Spleen (tissue), 11 donors: ENCODE results near the gene CTRL. TPM values are rescaled to one million over a fixed set of nuclear protein-coding genes. Genes with fewer than 3 reads are reported as not detected.
A peak's percentile ranks its signal among the peaks of the same experiment; 100 is the strongest.

Source experiments
- DNase-seq: peaks from one replicate; pipeline ENCODE4 v3.0.0-alpha.2; 2020
- H3K27ac ChIP-seq, 8 donors: fragments of 200-600 bp; sonication (generic) in 7 of 8; 1 replicate in 4 of 8; 2 replicates in 4 of 8; pipeline versions ENCODE4 v1.5.0 to v1.8.0; 2016 to 2021; ENCODE audit warnings: inconsistent platforms in 4 of 8, mild to moderate bottlenecking in 4 of 8, moderate library complexity in 1 of 8
- H3K27me3 ChIP-seq, 7 donors: fragments of 200-600 bp; sonication (generic) in 6 of 7; replicated peaks in 1 of 7; 1 replicate in 4 of 7; 2 replicates in 3 of 7; pipeline versions ENCODE4 v1.5.0 to v1.8.0; 2016 to 2021; ENCODE audit warnings: inconsistent platforms in 3 of 7, mild to moderate bottlenecking in 1 of 7
- H3K36me3 ChIP-seq, 6 donors: fragments of 200-600 bp; sonication (generic) in 5 of 6; 1 replicate in 4 of 6; 2 replicates in 2 of 6; pipeline versions ENCODE4 v1.5.0 to v1.8.0; 2016 to 2021; ENCODE audit warnings: inconsistent platforms in 2 of 6
- H3K4me1 ChIP-seq, 6 donors: fragments of 200-600 bp; sonication (generic) in 5 of 6; 1 replicate in 3 of 6; 2 replicates in 3 of 6; pipeline versions ENCODE4 v1.5.0 to v1.8.0; 2016 to 2021; ENCODE audit warnings: inconsistent platforms in 3 of 6
- H3K4me3 ChIP-seq, 8 donors: fragments of 200-600 bp; sonication (generic) in 7 of 8; 1 replicate in 4 of 8; 2 replicates in 4 of 8; pipeline versions ENCODE4 v1.5.0 to v1.8.0; 2016 to 2021; ENCODE audit warnings: inconsistent platforms in 4 of 8, mild to moderate bottlenecking in 4 of 8, moderate library complexity in 2 of 8
- H3K9me3 ChIP-seq, 8 donors: fragments of 200-600 bp; sonication (generic) in 7 of 8; 1 replicate in 4 of 8; 2 replicates in 4 of 8; pipeline versions ENCODE4 v1.5.0 to v1.8.0; 2016 to 2021; ENCODE audit warnings: inconsistent platforms in 4 of 8
- POLR2A ChIP-seq, 3 donors: fragments of 450-650 bp; IDR thresholded peaks; one replicate each; pipeline ENCODE4 v1.5.1; 2017; ENCODE audit warnings: antibody characterized with exemption in 3 of 3, mild to moderate bottlenecking in 1 of 3
- POLR2AphosphoS5 ChIP-seq, 3 donors: sonication (generic); formaldehyde crosslinking; IDR thresholded peaks; one replicate each; pipeline ENCODE4 v1.5.1; 2017; ENCODE audit warnings: antibody characterized with exemption in 3 of 3
- WGBS, 5 donors: extraction: QIAGEN DNeasy Blood & Tissue Kit in 3 of 5; methylation state at CpG; one replicate each; pipeline versions ENCODE4 v1.1.5 to v1.1.7; 2013 to 2018; 5-methylcytosine and 5-hydroxymethylcytosine counted together
- intact Hi-C: fragments of 100-400 bp; cut with DNase I; formaldehyde crosslinking; loops from one replicate; pipeline ENCODE4 v1.15.0; 2023; ENCODE audit warnings: low total_unique reads
- polyA plus RNA-seq, 3 donors: library from polyadenylated mRNA; stranded (reverse); fragments of 200-250 nt; gene quantifications; one replicate each; pipeline ENCODE4 v1.2.1, GENCODE V29; 2013
- total RNA-seq, 7 donors: library from RNA; depleted of rRNA in 3 of 7; stranded (reverse); fragments of >200 nt in 3 of 7; fragmentation: NEBNext Ultra II Directional in 4 of 7; extraction: Animal tissue kit (Norgen Biotek cat#: 25700) in 4 of 7; gene quantifications; one replicate each; pipeline versions ENCODE4 v1.1.0 to v1.2.1, GENCODE V29; 2016 to 2021
- TF ChIP-seq, protein P1 (sequence below), 11 experiments: fragments of 200-600 bp in 7 of 11; fragments of 450-650 bp in 4 of 11; sonication (generic) in 4 of 11; IDR thresholded peaks in 8 of 11; conservative IDR thresholded peaks in 3 of 11; 1 replicate in 7 of 11; 2 replicates in 4 of 11; pipeline versions ENCODE4 v1.4.0 to v1.8.0; 2016 to 2021; ENCODE audit warnings: antibody characterized with exemption in 11 of 11, inconsistent platforms in 4 of 11, mild to moderate bottlenecking in 1 of 11
- donor health status: healthy with polysubstance abuse.
- donor health status: DM: no; HTN: no; CAD: no; lungs with moderate emphysema.
- donor health status: DM: no; HTN: no; CAD: no.
- donor health status: Bipolar disorder and iron deficiency.
- donor health status: healthy.
- donor health status: DM: no; HTN: no; CAD: no.
- donor health status: DM: yes; HTN: yes; CAD: no.

The CTRL gene
- total and polyA plus RNA-seq, 10 donors: 2.0 to 10.3 (median 4.7) TPM

DNA sequence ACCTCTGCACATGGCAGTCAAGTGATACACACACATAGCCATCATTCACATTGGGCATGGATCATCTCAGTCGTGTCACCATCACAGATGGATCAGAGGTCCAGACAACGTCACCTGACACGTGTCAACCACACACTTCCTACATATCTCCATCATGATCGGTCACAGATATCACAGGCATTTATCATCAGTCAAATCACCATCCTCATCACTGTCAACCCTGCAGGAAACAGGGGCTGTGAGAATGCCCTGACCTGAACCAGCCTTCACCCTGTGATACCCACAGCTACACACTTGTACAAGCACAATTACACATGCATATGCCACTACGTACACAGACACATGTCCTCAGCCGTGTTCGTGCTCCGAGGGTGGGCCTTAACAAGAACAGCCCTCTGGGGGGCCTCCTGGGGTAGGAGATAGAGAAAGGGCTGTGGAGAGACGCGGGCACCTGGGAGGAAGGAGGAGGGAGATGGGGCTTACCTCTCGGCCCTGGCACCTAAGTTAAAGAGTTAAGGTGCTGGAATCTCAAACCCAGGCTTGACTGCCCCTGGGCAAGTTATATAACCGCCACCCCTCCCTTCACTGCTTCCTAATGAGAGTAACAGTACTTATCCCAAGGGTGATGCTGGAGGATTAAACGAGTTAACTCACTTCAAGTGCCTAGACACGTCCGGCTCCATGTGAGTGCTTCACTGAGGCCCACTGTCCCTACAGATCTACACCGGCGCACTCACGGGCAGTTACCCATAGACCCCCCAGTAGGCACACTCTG, 35.7 kb upstream of the CTRL start:
- Histone ChIP-seq H3K27me3 (no peaks in the 10 kb centered on the region), H3K4me1 (peaks cover 32 to 69% (median 47%) of the 10 kb centered on the region in 6 donors), H3K36me3 (peaks cover 0 to 13% (median 7%) of the 10 kb centered on the region in 6 donors), H3K4me3 (peak overlapping the region; percentile 66 to 96 (median 84)), H3K27ac (peak overlapping the region; percentile 84 to 92 (median 88)), H3K9me3 (no peaks in the 10 kb centered on the region)
- peak; percentile 67 for DNase-seq
- TF ChIP-seq POLR2A (IDR thresholded peaks at IDR 0.05) (no peak), POLR2AphosphoS5 (IDR thresholded peaks at IDR 0.05) (no peak)
- TF ChIP-seq, protein P1, sequence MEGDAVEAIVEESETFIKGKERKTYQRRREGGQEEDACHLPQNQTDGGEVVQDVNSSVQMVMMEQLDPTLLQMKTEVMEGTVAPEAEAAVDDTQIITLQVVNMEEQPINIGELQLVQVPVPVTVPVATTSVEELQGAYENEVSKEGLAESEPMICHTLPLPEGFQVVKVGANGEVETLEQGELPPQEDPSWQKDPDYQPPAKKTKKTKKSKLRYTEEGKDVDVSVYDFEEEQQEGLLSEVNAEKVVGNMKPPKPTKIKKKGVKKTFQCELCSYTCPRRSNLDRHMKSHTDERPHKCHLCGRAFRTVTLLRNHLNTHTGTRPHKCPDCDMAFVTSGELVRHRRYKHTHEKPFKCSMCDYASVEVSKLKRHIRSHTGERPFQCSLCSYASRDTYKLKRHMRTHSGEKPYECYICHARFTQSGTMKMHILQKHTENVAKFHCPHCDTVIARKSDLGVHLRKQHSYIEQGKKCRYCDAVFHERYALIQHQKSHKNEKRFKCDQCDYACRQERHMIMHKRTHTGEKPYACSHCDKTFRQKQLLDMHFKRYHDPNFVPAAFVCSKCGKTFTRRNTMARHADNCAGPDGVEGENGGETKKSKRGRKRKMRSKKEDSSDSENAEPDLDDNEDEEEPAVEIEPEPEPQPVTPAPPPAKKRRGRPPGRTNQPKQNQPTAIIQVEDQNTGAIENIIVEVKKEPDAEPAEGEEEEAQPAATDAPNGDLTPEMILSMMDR (IDR thresholded peaks at IDR 0.05 in 8 of 11, conservative IDR thresholded peaks at IDR 0.05 in 3 of 11): no peak
- WGBS, 5 donors: 14 to 34% (median 23%) methylated on average over 18 of the region's 18 CpGs
- intact Hi-C loops: no loop called here

- peak; percentile 71 for DNase-seq
- Histone ChIP-seq H3K4me3 (peak overlapping the region in 5 of 8 donors; percentile 66 to 96 (median 82)), H3K36me3 (peaks cover 0 to 20% (median 11%) of the 10 kb centered on the region in 6 donors), H3K9me3 (no peaks in the 10 kb centered on the region), H3K4me1 (peaks cover 35 to 76% (median 50%) of the 10 kb centered on the region in 6 donors), H3K27ac (peak overlapping the region in 6 of 8 donors; percentile 19 to 92 (median 88)), H3K27me3 (no peaks in the 10 kb centered on the region)
- TF ChIP-seq, protein P1 (IDR thresholded peaks at IDR 0.05 in 8 of 11, conservative IDR thresholded peaks at IDR 0.05 in 3 of 11): no peak
- TF ChIP-seq POLR2AphosphoS5 (IDR thresholded peaks at IDR 0.05) (peak in 2 of 3 donors; percentile 18 to 26), POLR2A (IDR thresholded peaks at IDR 0.05) (no peak)
- WGBS, 5 donors: 54 to 74% (median 67%) methylated on average over 3 of the region's 3 CpGs
- intact Hi-C loops: no loop called here
Measured at GRCh38 chr16:67966549-67967182, 35.0 kb upstream of the CTRL start.

- H3K27ac ChIP-seq: peak overlapping the region in 5 of 8 donors; percentile 7 to 92 (median 87)
- H3K36me3 ChIP-seq: peaks cover 0 to 27% (median 18%) of the 10 kb centered on the region in 6 donors
- intact Hi-C loops: no loop called here
- peak overlapping the region in 1 of 8 donors; percentile 74 for H3K4me3 ChIP-seq
- no peak for DNase-seq
- H3K9me3 ChIP-seq: no peaks in the 10 kb centered on the region
- TF ChIP-seq POLR2AphosphoS5 (IDR thresholded peaks at IDR 0.05): no peak
- peaks cover 35 to 83% (median 56%) of the 10 kb centered on the region in 6 donors for H3K4me1 ChIP-seq
- 70 to 81% (median 76%) methylated on average over 10 to 11 of the region's 11 CpGs for WGBS, 5 donors
- no peaks in the 10 kb centered on the region for H3K27me3 ChIP-seq
Measured at GRCh38 chr16:67965668-67966548, 34.2 kb upstream of the CTRL start.

GRCh38 chr16:67964477-67965131, 32.9 kb upstream of the CTRL start:
- 87 to 96% (median 94%) methylated on average over 6 of the region's 6 CpGs for WGBS, 5 donors
- TF ChIP-seq POLR2AphosphoS5 (IDR thresholded peaks at IDR 0.05) (no peak), POLR2A (IDR thresholded peaks at IDR 0.05) (no peak)
- TF ChIP-seq, protein P1 (IDR thresholded peaks at IDR 0.05 in 8 of 11, conservative IDR thresholded peaks at IDR 0.05 in 3 of 11): no peak
- no peak overlapping the region for H3K4me3 ChIP-seq
- peak overlapping the region in 3 of 8 donors; percentile 5 to 54 (median 47) for H3K27ac ChIP-seq
- DNase-seq: no peak
- H3K4me1 ChIP-seq: peaks cover 44 to 95% (median 68%) of the 10 kb centered on the region in 6 donors
- H3K9me3 ChIP-seq: no peaks in the 10 kb centered on the region
- intact Hi-C loops: no loop called here
- H3K36me3 ChIP-seq: peaks cover 0 to 40% (median 28%) of the 10 kb centered on the region in 6 donors
- H3K27me3 ChIP-seq: no peaks in the 10 kb centered on the region
